ENCODE measurements around the gene SOBP.

- TF ChIP-seq POLR2A (IDR thresholded peaks at IDR 0.05): no peak
- no peak for TF ChIP-seq CTCF (IDR thresholded peaks at IDR 0.05 in 8 of 11, conservative IDR thresholded peaks at IDR 0.05 in 3 of 11)
Measured at GRCh38 chr6:107513214-107513613, 23.3 kb downstream of the SOBP start.
